ENCODE measurements around the gene LY6G6D.
A peak's percentile ranks its signal among the peaks of the same experiment; 100 is the strongest.

Gene LY6G6D

DNA sequence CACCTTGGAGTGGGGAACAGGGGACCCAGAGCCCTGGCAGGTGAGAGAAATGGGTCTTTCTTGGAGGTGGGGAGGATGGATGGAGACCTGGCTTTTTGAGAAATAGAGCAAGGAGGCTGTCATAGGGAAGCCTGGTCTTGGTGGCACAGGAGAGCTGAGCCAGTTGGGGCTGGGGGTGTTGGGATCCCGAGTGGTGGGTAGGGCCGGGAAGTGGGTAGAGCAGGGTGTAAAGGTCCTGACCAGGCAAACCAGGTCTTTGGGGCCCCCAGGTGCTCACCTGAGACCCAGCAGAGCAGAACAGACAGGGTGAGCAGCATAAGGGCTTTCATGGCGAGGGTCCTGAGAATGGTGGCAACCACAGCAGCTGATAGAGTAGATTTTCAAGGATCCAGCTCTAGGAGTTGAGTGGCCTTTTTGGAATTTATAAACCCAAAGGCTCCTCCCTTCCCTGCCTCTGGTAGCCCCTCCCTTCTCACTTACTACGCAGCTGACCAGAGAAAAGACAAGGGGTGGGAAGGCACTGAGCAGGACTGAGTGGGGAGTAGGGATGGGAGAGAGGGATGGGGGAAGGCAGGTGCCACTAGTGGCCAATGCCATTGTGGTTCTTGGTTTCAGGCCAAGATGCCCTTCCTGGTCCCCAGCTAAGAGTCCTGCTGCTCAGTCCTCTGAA, 6.3 kb downstream of the LY6G6D start, which contains the start of gene LY6G6C:
Gene LY6G6C, minus strand, starts transcription at position 396 of the 670 bp plus-strand sequence. Its CDS starts 67 bp downstream, at position 329.
- DNase-seq = no peak

DNA sequence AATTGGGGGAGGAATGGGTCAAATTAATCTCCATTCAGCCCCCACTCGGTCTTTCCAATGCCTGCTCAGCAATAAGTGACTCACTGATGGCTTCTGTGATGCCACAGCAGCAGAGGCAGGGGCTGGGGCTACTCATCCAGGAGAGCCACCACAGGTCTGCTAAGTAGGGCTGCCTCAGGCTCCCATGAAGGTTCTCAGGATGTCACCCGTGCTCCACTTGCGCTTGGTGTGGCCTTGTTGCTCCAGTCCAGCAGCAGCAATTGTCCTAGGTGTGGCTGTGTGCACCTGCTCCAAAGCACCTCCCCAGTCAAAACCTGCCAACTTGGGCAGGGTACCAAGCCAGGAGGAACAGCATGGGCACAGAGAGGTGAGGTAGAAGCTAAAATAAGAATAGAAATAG, 7.0 kb downstream of the LY6G6D start:
- DNase-seq = no peak

DNA sequence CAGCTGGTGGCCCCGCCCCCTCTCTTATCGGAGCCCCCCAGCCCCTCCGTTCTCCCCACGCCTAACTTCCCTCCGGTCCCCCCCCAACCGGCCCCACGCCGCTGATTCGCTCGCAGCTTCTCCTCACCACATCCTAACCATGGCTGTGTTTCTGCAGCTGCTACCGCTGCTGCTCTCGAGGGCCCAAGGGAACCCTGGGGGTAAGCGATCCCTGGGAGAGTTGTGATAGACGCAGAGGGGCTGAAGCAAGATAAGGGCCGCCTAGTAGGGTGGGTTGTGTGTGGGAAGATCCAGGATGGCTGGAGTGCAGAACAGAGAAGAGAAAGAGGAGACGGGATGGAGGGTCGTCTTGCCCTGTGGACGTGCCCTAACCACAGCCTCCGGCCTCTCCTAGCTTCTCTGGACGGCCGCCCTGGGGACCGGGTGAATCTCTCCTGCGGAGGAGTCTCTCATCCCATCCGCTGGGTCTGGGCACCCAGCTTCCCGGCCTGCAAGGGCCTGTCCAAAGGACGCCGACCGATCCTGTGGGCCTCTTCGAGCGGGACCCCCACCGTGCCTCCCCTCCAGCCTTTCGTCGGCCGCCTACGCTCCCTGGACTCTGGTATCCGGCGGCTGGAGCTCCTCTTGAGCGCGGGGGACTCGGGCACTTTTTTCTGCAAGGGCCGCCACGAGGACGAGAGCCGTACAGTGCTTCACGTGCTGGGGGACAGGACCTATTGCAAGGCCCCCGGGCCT, 8.3 kb downstream of the LY6G6D start, which contains the start of gene MPIG6B:
Gene MPIG6B, plus strand, starts transcription at position 129 of the 735 bp plus-strand sequence. Its CDS starts 11 bp downstream, at position 140.
- no peak for DNase-seq

DNA sequence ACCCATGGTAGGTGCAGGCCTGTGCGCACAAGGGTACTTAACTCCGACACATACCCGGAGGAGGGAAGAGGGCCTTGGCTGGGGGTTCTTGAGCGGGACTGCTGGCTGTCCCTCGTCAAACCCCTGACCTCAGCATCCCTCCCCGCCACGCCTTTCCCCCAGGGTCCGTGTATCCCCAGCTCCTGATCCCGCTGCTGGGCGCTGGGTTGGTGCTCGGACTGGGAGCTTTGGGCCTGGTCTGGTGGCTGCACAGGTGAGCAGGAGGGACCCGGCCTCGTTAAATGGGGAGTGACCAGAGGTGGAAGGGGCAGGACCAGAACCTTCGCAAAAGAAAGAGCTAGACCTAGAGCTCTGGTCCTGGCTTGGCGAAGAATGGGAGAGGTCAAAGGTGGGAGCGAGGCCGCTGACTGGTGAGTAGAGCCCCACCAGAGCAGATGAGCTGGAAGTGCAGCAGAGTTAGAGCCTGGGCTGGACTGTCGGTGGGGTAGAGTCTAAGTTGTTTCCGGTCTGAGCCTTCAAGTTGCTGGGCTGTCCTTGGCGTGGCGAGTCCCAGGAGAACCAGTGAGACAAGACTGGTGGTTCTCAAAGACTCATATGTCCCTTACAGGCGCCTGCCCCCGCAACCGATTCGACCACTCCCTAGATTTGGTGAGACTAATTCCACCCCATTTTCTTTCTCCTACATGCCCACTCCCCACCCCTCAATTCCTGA, 9.0 kb downstream of the LY6G6D start:
- DNase-seq = no peak

GRCh38 chr6:31725502-31726350, 10.6 kb downstream of the LY6G6D start:
- no peak for DNase-seq

GRCh38 chr6:31727034-31727716, 12.0 kb downstream of the LY6G6D start:
- no peak for DNase-seq

- no peak for DNase-seq
Measured at GRCh38 chr6:31727717-31728671, 12.8 kb downstream of the LY6G6D start.

GRCh38 chr6:31728767-31729514, 13.8 kb downstream of the LY6G6D start, which contains the start of gene DDAH2:
Gene DDAH2, minus strand, starts transcription at chr6:31729299. Its CDS starts 138 bp downstream, at chr6:31729161.
- no peak for DNase-seq

DNA sequence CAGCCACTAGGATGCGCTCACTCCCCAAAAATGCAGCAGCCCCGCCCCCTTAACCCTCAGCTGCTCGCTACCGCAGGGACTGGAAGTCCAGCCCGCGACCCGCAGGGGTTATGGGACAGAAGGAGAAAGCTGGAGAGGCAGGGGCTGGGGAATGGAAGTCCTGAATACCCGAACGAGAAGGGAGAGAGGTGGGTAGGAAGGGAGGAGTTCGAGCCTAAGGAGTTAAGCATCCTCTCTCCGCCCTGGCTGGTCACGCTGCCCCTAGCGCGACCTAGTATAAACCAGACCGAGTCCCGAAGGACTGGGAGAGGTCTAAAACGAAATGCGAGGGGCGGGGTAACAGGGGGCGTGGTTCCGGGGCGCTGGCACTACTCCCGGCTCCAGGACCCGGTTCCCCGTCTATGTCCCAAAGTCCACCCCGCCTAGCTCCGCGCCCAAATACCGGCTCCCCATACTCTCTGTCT, 14.4 kb downstream of the LY6G6D start:
- DNase-seq = peak; percentile 94

DNA sequence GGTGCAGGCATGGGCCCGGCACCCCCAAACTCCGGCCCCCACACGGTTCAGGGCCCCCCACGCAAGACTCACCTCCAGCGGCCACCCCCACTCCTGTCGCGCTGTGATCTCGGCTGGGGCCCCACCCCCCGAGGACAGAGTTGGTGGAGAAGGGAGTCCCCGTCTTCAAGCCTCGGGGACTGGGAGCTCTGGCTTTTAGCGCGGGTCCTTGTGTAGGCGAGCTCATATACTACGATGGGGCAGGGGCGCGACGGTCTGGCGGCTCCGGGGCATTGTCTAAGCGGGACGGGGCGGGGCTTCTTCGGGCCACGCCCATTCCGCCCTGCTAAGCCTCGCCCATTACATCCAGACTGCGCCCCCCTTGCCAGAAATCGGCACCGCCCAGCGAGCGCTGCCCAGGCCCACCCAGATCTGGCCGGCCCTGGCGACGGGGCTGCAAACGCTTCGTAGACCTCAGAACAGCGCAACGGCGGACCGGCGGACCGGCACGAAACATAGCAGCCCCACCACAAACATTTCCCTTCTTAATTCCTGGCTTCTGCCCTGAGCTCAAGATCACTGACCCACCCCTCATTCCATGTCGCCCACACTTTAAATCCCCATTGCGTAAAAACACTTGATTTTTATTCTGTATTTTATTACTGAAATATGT, 15.0 kb downstream of the LY6G6D start:
- peak; percentile 96 for DNase-seq

DNA sequence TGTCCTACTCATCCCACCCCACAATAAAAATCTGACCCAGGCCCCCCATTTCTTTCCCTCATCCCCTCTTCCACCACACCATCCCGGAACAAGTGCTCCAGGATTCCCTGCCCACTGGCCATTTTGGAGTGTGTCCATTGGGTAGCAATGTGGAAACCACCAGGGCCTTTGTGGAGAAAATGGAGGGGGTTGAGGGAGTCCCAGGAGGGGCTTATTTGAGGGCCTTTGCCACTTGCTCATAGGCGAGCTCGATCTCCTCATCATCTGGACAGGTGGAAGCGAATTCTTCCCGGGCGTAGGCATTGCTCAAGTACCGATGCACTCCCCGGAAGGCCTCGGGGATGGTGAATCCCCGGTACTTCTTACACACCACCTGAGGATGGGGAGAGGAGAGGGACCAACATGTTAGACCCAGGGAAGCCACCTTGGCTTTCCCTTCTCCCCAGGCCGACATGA, 15.5 kb downstream of the LY6G6D start:
- DNase-seq = no peak

DNA sequence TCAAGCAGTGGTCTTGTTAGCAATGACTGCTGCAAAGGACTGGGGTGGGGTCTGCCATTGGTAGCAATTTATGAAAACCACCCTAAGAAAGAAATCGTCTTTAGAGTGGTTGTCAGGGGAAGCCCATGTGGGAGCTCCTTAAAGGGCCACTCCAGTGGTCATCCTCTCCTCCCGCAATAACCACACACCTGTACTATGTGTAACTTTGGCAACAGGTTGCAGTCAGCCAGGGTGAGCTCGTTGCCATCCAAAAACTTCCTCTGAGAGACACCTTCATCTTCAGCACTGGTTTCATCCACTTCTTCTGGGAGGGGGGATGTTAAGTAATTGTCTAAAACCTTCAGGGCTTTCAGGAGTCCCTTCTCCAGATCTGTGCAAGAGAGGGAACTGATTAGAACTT, 16.9 kb downstream of the LY6G6D start:
- DNase-seq = no peak

DNA sequence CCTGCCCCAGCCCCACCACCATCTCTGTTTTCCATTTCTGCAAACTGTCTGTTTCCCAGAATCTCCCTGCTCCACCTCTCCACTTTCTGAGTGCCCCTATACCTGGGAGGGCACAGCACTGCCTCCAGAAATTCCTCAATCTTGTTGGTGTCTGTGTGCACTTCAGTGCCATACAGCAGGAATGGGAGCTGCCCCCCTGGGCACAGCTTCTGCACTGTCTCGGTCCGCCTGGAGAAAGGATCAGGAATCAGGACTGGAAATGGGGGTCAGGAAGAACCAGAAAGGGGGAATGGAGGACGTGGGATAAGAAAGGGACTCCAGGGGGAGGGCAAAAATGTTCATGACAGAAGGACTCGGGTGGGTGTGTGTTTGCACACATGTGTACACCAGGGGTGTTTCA, 18.6 kb downstream of the LY6G6D start:
- DNase-seq = no peak

DNA sequence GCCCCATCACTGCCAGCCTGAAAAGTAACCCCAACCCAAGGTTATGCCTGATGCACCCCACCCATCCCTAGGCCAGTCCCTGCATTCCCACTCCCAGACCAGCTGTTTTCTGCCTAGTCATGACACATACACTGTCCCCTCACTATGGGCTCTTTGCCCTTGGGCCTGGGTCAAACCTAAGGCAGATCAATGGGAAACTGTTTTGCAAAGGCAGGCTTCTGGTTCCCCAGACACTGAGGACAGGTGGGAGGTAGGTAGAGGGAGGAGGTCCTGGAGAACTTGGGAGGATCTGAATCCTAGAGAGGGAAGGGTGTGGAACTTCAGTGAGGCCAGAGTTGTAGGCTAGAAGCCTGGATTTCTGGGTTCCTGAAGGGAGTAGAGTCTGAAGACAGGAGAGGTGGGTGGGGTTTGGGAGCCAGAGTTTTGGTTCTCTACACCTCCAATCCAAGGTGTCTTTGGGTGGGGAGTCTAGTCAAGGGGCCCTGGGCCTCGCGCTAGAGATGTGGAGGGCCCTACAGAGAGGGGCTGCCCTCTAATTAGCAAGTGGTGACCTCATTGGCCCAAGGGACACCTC, 19.2 kb downstream of the LY6G6D start:
- no peak for DNase-seq

GRCh38 chr6:31734821-31735406, 19.8 kb downstream of the LY6G6D start:
- DNase-seq = peak; percentile 67

GRCh38 chr6:31736021-31736767, 21.0 kb downstream of the LY6G6D start, which contains the start of gene CLIC1:
Gene CLIC1, minus strand, starts transcription at chr6:31736530. Its CDS starts 230 bp downstream, at chr6:31736300.
- DNase-seq = peak; percentile 92

- no peak for DNase-seq
Measured at GRCh38 chr6:31736768-31737314, 21.7 kb downstream of the LY6G6D start.

All from femur (tissue), 1 donor.